ENCODE data around the gene TMEM201.
"Not testable (repeated sequence)": the region's sequence is repeated elsewhere in the genome, so short reads cannot be mapped to it uniquely, and the experiment has no call there.

TMEM201 gene

DNA sequence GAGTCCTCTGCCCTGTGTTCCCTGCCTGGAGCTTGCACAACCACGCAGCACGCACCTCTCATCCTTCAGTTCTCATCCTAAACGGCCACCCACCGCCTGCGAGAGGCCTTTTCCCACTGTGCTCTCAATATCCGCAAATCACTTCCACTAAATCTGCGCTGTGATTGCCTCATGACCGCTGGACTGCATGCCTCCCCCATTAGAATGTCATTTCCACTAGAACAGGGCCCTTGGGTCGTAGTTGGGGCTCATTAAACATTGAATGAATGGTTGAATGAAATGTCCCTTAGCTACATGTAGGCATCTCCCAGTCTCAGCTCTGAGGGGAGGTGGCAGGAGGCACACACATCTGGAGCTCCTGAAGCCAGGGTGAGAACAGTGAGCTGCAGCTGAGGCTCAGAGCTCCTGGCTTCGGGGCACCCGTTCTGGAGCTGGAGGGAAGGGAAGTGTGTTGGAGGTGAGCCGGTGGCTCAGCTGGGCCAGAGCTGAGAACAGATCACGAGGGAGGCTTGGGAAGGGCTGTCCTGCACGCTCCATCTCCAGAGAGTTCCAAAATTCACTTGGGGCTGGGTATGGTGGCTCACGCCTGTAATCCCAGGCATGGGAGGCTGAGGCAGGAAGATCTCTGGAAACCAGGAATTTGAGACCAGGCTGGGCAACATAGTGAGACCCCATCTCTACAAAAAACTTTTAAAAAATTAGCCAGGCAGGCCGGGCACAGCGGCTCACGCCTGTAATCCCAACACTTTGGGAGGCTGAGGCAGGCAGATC, 30.4 kb downstream of the TMEM201 start:
- H3K4me3 Mint-ChIP-seq: no peak overlapping the region
- H3K9me3 Mint-ChIP-seq: no peaks in the 10 kb centered on the region

GRCh38 chr1:9621032-9621431, 32.3 kb downstream of the TMEM201 start:
- Mint-ChIP-seq H3K27me3 (ENCODE audit: low read depth) (peaks cover 29% of the 10 kb centered on the region), H3K36me3 (ENCODE audit: low read depth) (no peaks in the 10 kb centered on the region), H3K9me3 (no peaks in the 10 kb centered on the region), H3K4me1 (no peaks in the 10 kb centered on the region), H3K4me3 (no peak overlapping the region), H3K27ac (no peak overlapping the region)
- no peak for TF ChIP-seq CTCF (IDR thresholded peaks at IDR 0.05; ENCODE audit: unreplicated experiment in 3 of 3)

More for the DNA sequence above, 30.4 kb downstream of the TMEM201 start:
- Mint-ChIP-seq H3K36me3 (ENCODE audit: low read depth) (no peaks in the 10 kb centered on the region), H3K27me3 (ENCODE audit: low read depth) (peaks cover 19% of the 10 kb centered on the region), H3K27ac (peak overlapping the region in 1 of 3 experiments; percentile 6), H3K4me1 (no peaks in the 10 kb centered on the region)
- no peak for TF ChIP-seq CTCF (IDR thresholded peaks at IDR 0.05; ENCODE audit: unreplicated experiment in 3 of 3)

GRCh38 chr1:9624081-9624480, 35.4 kb downstream of the TMEM201 start:
- Mint-ChIP-seq H3K9me3 (no peaks in the 10 kb centered on the region), H3K27me3 (ENCODE audit: low read depth) (peaks cover 48% of the 10 kb centered on the region), H3K4me1 (peaks cover 4% of the 10 kb centered on the region), H3K36me3 (ENCODE audit: low read depth) (no peaks in the 10 kb centered on the region), H3K27ac (no peak overlapping the region), H3K4me3 (no peak overlapping the region)
- no peak for TF ChIP-seq CTCF (IDR thresholded peaks at IDR 0.05; ENCODE audit: unreplicated experiment in 3 of 3)

- not testable (repeated sequence) for H3K36me3 Mint-ChIP-seq (ENCODE audit: low read depth); H3K4me3 Mint-ChIP-seq; H3K9me3 Mint-ChIP-seq; H3K27ac Mint-ChIP-seq; H3K4me1 Mint-ChIP-seq
- H3K27me3 Mint-ChIP-seq (ENCODE audit: low read depth): peaks cover 46% of the 10 kb centered on the region
These were observed 36.3 kb downstream of the TMEM201 start for GRCh38 chr1:9625030-9625429.

- Mint-ChIP-seq H3K27ac (no peak overlapping the region), H3K4me3 (no peak overlapping the region), H3K4me1 (peaks cover 4% of the 10 kb centered on the region), H3K9me3 (no peaks in the 10 kb centered on the region), H3K27me3 (ENCODE audit: low read depth) (peaks cover 45% of the 10 kb centered on the region), H3K36me3 (ENCODE audit: low read depth) (no peaks in the 10 kb centered on the region)
- no peak for TF ChIP-seq CTCF (IDR thresholded peaks at IDR 0.05; ENCODE audit: unreplicated experiment in 3 of 3)
These were observed 37.5 kb downstream of the TMEM201 start for GRCh38 chr1:9626201-9626608.

GRCh38 chr1:9628541-9629444, 40.1 kb downstream of the TMEM201 start:
- no peaks in the 10 kb centered on the region for H3K36me3 Mint-ChIP-seq (ENCODE audit: low read depth)
- no peak overlapping the region for H3K27ac Mint-ChIP-seq
- peaks cover 47% of the 10 kb centered on the region for H3K27me3 Mint-ChIP-seq (ENCODE audit: low read depth)
- H3K9me3 Mint-ChIP-seq: no peaks in the 10 kb centered on the region
- peaks cover 4% of the 10 kb centered on the region for H3K4me1 Mint-ChIP-seq
- no peak for TF ChIP-seq CTCF (IDR thresholded peaks at IDR 0.05; ENCODE audit: unreplicated experiment in 3 of 3)
- H3K4me3 Mint-ChIP-seq: no peak overlapping the region
